Stimulated activated CD8-positive, alpha-beta memory T cell treated with anti-CD3 and anti-CD28 coated beads, Interleukin-12 subunit alpha, Interleukin-12 subunit beta, amount 100 ng/mL, for 24 hours (primary cell): ENCODE results near the gene RPL37A.

Experiments
- DNase-seq: peaks from one replicate; pipeline ENCODE4 v3.0.0-alpha.2; 2020; ENCODE audit errors: extremely low read depth

RPL37A gene

DNA sequence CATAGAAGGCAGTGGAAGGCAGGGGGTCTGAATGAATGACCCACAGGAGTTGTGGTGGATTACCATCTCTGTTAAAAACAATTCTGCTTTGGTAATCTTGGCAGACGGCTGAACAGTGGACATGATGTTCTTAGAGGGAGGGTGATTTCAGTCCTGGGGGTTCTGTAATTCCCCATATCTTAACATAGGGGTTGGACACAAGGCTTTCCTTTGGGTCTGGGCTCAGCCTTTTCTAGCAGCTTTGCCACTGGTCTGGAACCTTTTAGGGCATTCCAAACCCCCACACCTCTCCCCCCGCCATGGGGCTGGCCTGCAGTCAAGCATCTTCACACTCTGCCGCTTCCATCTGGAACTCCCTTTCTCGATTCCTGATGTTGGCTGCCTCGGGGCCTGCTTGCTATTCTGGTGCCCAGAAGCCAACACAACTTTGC, 50.3 kb downstream of the RPL37A start:
- no peak for DNase-seq

DNA sequence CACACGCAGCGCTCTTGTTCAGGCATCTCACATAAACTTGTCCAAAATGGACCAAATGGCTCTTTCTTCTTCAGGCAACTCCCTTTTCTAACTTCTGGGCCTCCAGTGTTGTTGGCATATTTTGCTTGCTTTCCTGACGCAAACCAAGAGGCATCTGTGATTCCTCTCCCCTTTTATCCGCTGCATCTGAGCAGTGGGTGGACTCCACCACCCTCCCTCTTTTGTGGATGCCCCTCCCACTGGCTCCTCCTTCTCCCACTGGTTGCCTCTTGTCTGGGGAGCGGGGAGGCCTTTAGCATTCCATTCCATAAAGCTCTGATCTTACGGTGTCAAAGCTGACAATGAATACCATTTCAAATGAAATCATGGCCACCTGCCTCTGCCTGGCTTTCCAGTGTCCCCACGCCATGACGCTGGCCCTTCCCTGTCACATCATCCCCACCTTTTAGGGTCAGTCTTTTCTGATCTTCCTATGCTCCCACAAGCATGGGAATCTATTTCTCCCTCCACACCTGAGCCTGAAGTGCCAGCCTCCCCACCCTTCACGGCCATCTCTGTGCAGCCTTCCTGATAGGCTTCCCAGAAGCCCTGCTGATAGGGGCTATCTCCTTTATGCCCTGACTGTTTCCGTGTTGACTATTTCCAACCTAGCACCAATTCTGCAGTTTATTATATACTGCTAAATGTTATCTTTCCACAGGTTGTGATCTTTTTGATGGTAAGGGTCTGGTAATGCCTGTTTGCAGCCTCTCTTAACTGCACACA, 51.5 kb downstream of the RPL37A start:
- DNase-seq = no peak

DNA sequence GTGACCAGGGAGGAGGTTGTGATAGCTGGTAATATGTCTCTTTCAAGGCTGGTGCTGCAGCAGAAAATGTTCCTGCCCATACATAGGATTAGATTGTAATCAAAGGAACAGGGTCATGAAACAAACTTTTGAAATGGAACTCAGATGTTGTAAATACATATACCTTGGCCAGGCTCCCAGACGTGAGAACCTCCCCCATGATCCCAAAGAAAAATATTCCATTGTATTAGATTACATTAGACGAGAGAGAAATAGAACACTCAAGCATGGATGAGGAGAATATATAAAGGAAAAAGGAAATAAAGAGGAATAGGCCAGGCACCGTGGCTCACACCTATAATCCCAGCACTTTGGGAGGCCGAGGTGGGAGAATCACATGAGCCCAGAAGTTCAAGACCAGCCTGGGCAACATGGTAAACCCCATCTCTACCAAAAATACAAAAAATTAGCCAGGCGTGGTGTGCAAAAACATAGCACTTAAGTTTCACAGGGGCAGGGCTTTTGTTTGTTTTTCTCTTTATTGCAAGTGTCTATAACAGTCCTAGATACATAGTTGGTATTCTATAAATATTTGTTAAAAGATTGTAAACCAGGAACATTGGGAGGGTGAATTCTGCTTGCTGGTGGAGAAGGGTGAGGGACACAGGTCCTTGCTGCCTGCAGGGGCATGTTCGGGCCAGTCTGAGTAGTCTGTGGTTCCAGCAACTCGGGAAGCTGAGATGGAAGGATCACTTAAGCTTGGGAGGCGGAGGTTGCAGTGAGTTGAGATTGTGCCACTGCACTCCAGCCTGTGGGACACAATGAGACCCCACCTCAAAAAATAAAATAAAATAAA, 52.8 kb downstream of the RPL37A start:
- DNase-seq = no peak

DNA sequence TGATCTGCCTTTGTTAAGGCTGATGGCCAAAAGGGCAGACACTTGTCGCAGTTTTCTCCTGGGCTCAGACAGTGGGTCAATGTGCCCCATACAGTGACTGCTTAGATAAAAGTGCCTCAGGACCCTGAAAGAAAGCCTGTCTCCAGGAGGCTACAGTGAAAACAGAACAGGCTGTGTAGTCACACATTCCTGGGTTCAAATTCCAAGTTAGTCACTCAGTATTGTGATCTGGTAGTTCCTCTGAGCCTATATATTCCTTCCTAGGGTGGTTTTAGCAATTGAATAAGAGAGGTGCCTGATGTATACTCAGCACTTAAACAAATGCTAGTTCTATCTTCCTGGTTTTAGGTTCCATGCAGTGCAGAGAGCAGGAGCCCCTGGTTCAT, 54.4 kb downstream of the RPL37A start:
- DNase-seq = no peak
